A549 (cell line): ENCODE results near the gene CADPS2. TPM values are rescaled to one million over a fixed set of nuclear protein-coding genes. Genes with fewer than 3 reads are reported as not detected.
A peak's percentile ranks its signal among the peaks of the same experiment; 100 is the strongest.

Experiments used
- ATAC-seq, 2 experiments: fragments of 200-7000 bp in 1 of 2; fragments of >200 bp in 1 of 2; cut with Nextera tagmentation in 1 of 2; cut with Tn5 transposase in 1 of 2; 3 replicates each; pipeline versions ENCODE4 v1.8.0 to v1.9.1; 2018 to 2020; ENCODE audit warnings: mild to moderate bottlenecking in 1 of 2, moderate library complexity in 1 of 2
- CTCF ChIA-PET: fragments of 300-600 bp; sonication (Branson Sonifier 250); formaldehyde crosslinking; extraction: SDS; loops from one replicate; lab custom pipeline; 2021; ENCODE audit warnings: antibody characterized with exemption, inconsistent platforms; lab: Yijun Ruan, JAX
- POLR2A ChIA-PET: fragments of 350-600 bp; formaldehyde crosslinking; extraction: SDS; loops from one replicate; lab custom pipeline; 2021; ENCODE audit warnings: antibody characterized with exemption, inconsistent platforms; lab: Yijun Ruan, JAX
- DNase-seq, 2 experiments: peaks; one replicate each; pipeline versions ENCODE4 v3.0.0 to v3.0.0-alpha.2; 2011 to 2016; ENCODE audit warnings: low read depth in 1 of 2, low spot score in 1 of 2
- FAIRE-seq: peaks from 2 replicates; lab custom pipeline; 2011; peaks lifted over from hg19 to GRCh38; lab: Jason Lieb, UNC
- H3K27ac ChIP-seq, 2 experiments: fragments of >200 bp; sonication (Bioruptor Twin); formaldehyde crosslinking; 3 replicates each; pipeline ENCODE4 v1.5.1; 2016 to 2017
- H3K4me1 ChIP-seq: fragments of >200 bp; sonication (Bioruptor Twin); formaldehyde crosslinking; 3 replicates; pipeline ENCODE4 v1.6.1; 2016
- H3K4me2 ChIP-seq: fragments of >200 bp; sonication (Bioruptor Twin); formaldehyde crosslinking; 3 replicates; pipeline ENCODE4 v1.6.1; 2016
- H3K4me3 ChIP-seq: fragments of >200 bp; sonication (Bioruptor Twin); formaldehyde crosslinking; 3 replicates; pipeline ENCODE4 v1.5.1; 2016
- H3K9me3 ChIP-seq: fragments of >200 bp; sonication (Bioruptor Twin); formaldehyde crosslinking; 3 replicates; pipeline ENCODE4 v1.6.1; 2016
- CBX2 ChIP-seq: fragments of 200-600 bp; sonication (generic); IDR thresholded peaks from 2 replicates; pipeline ENCODE4 v1.6.1; 2016; ENCODE audit warnings: low read depth, mild to moderate bottlenecking, borderline replicate concordance
- CBX8 ChIP-seq: fragments of 200-600 bp; sonication (generic); IDR thresholded peaks from 2 replicates; pipeline ENCODE4 v1.6.1; 2016
- CEBPB ChIP-seq, 2 experiments: fragments of >200 bp in 1 of 2; sonication (Bioruptor Twin) in 1 of 2; formaldehyde crosslinking in 1 of 2; IDR thresholded peaks; 2 replicates each; pipeline ENCODE4 v1.6.1; 2012 to 2016
- CTCF ChIP-seq: fragments of >200 bp; sonication (Bioruptor Twin); formaldehyde crosslinking; IDR thresholded peaks from 3 replicates; pipeline ENCODE4 v1.5.1; 2016
- EHMT2 ChIP-seq: fragments of 200-600 bp; sonication (generic); IDR thresholded peaks from 2 replicates; pipeline ENCODE4 v1.6.1; 2016; ENCODE audit warnings: antibody characterized with exemption, low read depth, mild to moderate bottlenecking, moderate library complexity
- FOSL2 ChIP-seq, 2 experiments: fragments of 450-650 bp in 1 of 2; fragments of >200 bp in 1 of 2; sonication (Bioruptor Twin) in 1 of 2; formaldehyde crosslinking; IDR thresholded peaks; 2 replicates each; pipeline versions ENCODE4 v1.5.0 to v1.6.1; 2016 to 2020; ENCODE audit warnings: mild to moderate bottlenecking in 1 of 2, moderate library complexity in 1 of 2
- HDAC2 ChIP-seq: fragments of 200-600 bp; sonication (generic); IDR thresholded peaks from 2 replicates; pipeline ENCODE4 v1.6.1; 2016
- HEYL ChIP-seq: fragments of 250-450 bp; sonication (Bioruptor Pico); IDR thresholded peaks from 2 replicates; pipeline ENCODE4 v1.8.0; 2021; ENCODE audit warnings: mild to moderate bottlenecking, moderate library complexity
- HOXB13 ChIP-seq: fragments of 250-450 bp; sonication (Bioruptor Pico); IDR thresholded peaks from 2 replicates; pipeline ENCODE4 v1.5.0; 2020; ENCODE audit warnings: low read depth, mild to moderate bottlenecking, moderate library complexity
- JUN ChIP-seq, 2 experiments: fragments of >200 bp; sonication (Bioruptor Twin); formaldehyde crosslinking; IDR thresholded peaks; 2 replicates in 1 of 2; 3 replicates in 1 of 2; pipeline ENCODE4 v1.6.1; 2016 to 2017
- KDM1A ChIP-seq: fragments of 200-600 bp; sonication (generic); IDR thresholded peaks from 2 replicates; pipeline ENCODE4 v1.6.1; 2016; ENCODE audit warnings: low read depth, mild to moderate bottlenecking
- MAFK ChIP-seq: fragments of 450-650 bp; IDR thresholded peaks from 2 replicates; pipeline ENCODE4 v1.6.1; 2014; ENCODE audit not compliant: partially characterized antibody
- MAZ ChIP-seq: fragments of 150-350 bp; IDR thresholded peaks from 2 replicates; pipeline ENCODE4 v1.6.1; 2014; ENCODE audit warnings: antibody characterized with exemption, low read depth, low read length, borderline replicate concordance
- NFE2L2 ChIP-seq: fragments of 150-350 bp; conservative IDR thresholded peaks from 2 replicates; pipeline ENCODE4 v1.6.1; 2014; ENCODE audit warnings: low read length
- REST ChIP-seq: fragments of 200-600 bp; sonication (generic); IDR thresholded peaks from 2 replicates; pipeline ENCODE4 v1.6.1; 2016; ENCODE audit warnings: antibody characterized with exemption, mild to moderate bottlenecking, moderate library complexity
- RFX5 ChIP-seq: fragments of 450-650 bp; IDR thresholded peaks from 2 replicates; pipeline ENCODE4 v1.7.1; 2014; ENCODE audit warnings: antibody characterized with exemption, mild to moderate bottlenecking, moderate library complexity
- USF2 ChIP-seq: fragments of 450-650 bp; IDR thresholded peaks from 2 replicates; pipeline ENCODE4 v1.6.1; 2014; ENCODE audit warnings: antibody characterized with exemption
- ZFP36 ChIP-seq: fragments of 450-650 bp; IDR thresholded peaks from 2 replicates; pipeline ENCODE4 v1.6.1; 2014; ENCODE audit warnings: borderline replicate concordance; ENCODE audit not compliant: partially characterized antibody
- ZSCAN20 ChIP-seq: fragments of 250-450 bp; sonication (Bioruptor Pico); IDR thresholded peaks from 2 replicates; pipeline ENCODE4 v1.8.0; 2022; ENCODE audit warnings: mild to moderate bottlenecking, moderate library complexity
- WGBS: methylation state at CpG from one replicate; pipeline ENCODE4 v1.1.6; 2017; ENCODE audit errors: missing lambda C conversion rate; 5-methylcytosine and 5-hydroxymethylcytosine counted together
- polyA plus RNA-seq, 4 experiments: library from polyadenylated mRNA; depleted of rRNA in 3 of 4; stranded (reverse); fragments of >200 nt; fragmentation: RNase III in 1 of 4; extraction: RNeasy Plus Mini Kit Qiagen cat#74134 plus additional on column Dnase treatment in 1 of 4; gene quantifications; 2 replicates in 3 of 4; 3 replicates in 1 of 4; pipeline ENCODE4 v1.2.3, GENCODE V29; 2011 to 2017

The CADPS2 gene
- polyA plus RNA-seq, 2 of the 4 experiments (the other 2 are of a cell fraction): 0.04 to 0.10 TPM

GRCh38 chr7:122902751-122903495 lies 16.7 kb upstream of the CADPS2 start:
- no peaks in the 10 kb centered on the region for H3K4me1 ChIP-seq
- 9% methylated on average over 5 of the region's 5 CpGs for WGBS
- no peak overlapping the region for H3K4me3 ChIP-seq
- H3K9me3 ChIP-seq: no peaks in the 10 kb centered on the region
- ChIA-PET CTCF (no interaction called here), POLR2A (no interaction called here)
- FAIRE-seq (no peak), ATAC-seq (peak; percentile 47 to 75; a peak in 3 of 6 replicates), DNase-seq (peak in 1 of 2 experiments; percentile 32)
- no peak overlapping the region for H3K27ac ChIP-seq
- TF ChIP-seq CBX2 (no peak), USF2 (peak; percentile 83), CBX8 (no peak), NFE2L2 (no peak)
- no peak overlapping the region for H3K4me2 ChIP-seq

GRCh38 chr7:122901250-122901649 lies 15.0 kb upstream of the CADPS2 start:
- WGBS: 3% methylated on average over 3 of the region's 3 CpGs
- ATAC-seq (no peak), DNase-seq (no peak), FAIRE-seq (peak; percentile 13)
- H3K4me1 ChIP-seq: no peaks in the 10 kb centered on the region
- ChIA-PET CTCF (interaction anchor here (0.8 kb wide), 1 partner anchor 10 kb away, joined by 3 read pairs; no protein-coding TSS in a partner anchor), POLR2A (no interaction called here)
- no peaks in the 10 kb centered on the region for H3K9me3 ChIP-seq
- no peak overlapping the region for H3K27ac ChIP-seq
- TF ChIP-seq MAZ: no peak
- TF ChIP-seq KDM1A: no peak
- no peak overlapping the region for H3K4me2 ChIP-seq
- H3K4me3 ChIP-seq: no peak overlapping the region

GRCh38 chr7:122896509-122896908 lies 10.2 kb upstream of the CADPS2 start:
- no peak overlapping the region for H3K4me3 ChIP-seq
- WGBS: 0% methylated on average over 2 of the region's 2 CpGs
- no peak for FAIRE-seq
- ChIA-PET CTCF (no interaction called here), POLR2A (no interaction called here)
- no peak overlapping the region for H3K4me2 ChIP-seq
- H3K27ac ChIP-seq: no peak overlapping the region
- H3K4me1 ChIP-seq: no peaks in the 10 kb centered on the region
- no peak for ATAC-seq
- no peaks in the 10 kb centered on the region for H3K9me3 ChIP-seq
- no peak for DNase-seq
- no peak for TF ChIP-seq EHMT2
- no peak for TF ChIP-seq HEYL (CRISPR knock-in tag)
- TF ChIP-seq CTCF: no peak

GRCh38 chr7:122893486-122893885 lies 7.2 kb upstream of the CADPS2 start:
- H3K4me3 ChIP-seq: no peak overlapping the region
- no peak overlapping the region for H3K27ac ChIP-seq
- no peak for DNase-seq
- POLR2A ChIA-PET: no interaction called here
- TF ChIP-seq USF2: no peak
- peak; percentile 39 for TF ChIP-seq MAFK
- WGBS: 2% methylated on average over 2 of the region's 2 CpGs
- no peak overlapping the region for H3K4me2 ChIP-seq
- ATAC-seq: no peak
- H3K9me3 ChIP-seq: no peaks in the 10 kb centered on the region
- no peak for FAIRE-seq
- H3K4me1 ChIP-seq: no peaks in the 10 kb centered on the region
- CTCF ChIA-PET: no interaction called here

GRCh38 chr7:122889116-122889515 lies 2.9 kb upstream of the CADPS2 start:
- DNase-seq: no peak
- POLR2A ChIA-PET: no interaction called here
- WGBS: 48% methylated on average over 1 of the region's 1 CpG
- Histone ChIP-seq H3K4me2 (no peak overlapping the region), H3K4me1 (peaks cover 7% of the 10 kb centered on the region; the same call in 1 of the 3 replicates), H3K27ac (no peak overlapping the region), H3K4me3 (no peak overlapping the region), H3K9me3 (no peaks in the 10 kb centered on the region)
- TF ChIP-seq CEBPB (IDR thresholded peaks at IDR 0.05) (no peak), HDAC2 (no peak), HOXB13 (CRISPR knock-in tag) (no peak), FOSL2 (IDR thresholded peaks at IDR 0.05) (no peak), FOSL2 (CRISPR knock-in tag; IDR thresholded peaks at IDR 0.05) (no peak), REST (no peak), ZFP36 (no peak), KDM1A (no peak), JUN (IDR thresholded peaks at IDR 0.05) (no peak), EHMT2 (no peak), RFX5 (no peak), ZSCAN20 (CRISPR knock-in tag) (no peak)
- no peak for ATAC-seq
- CTCF ChIA-PET: no interaction called here
- FAIRE-seq: no peak
